ENCODE results near the gene CUX1. TPM values are rescaled to one million over a fixed set of nuclear protein-coding genes. Genes with fewer than 3 reads are reported as not detected.

Gene CUX1
- total RNA-seq, 1 experiment from 2014 or later = 54.8 TPM

GRCh38 chr7:101950450-101951119 is 133.2 kb downstream of the CUX1 start:
- peaks cover 11% of the 10 kb centered on the region for H3K36me3 Mint-ChIP-seq (ENCODE audit: insufficient read depth, unreplicated experiment)
- H3K4me1 Mint-ChIP-seq (ENCODE audit: low read depth, unreplicated experiment) = peaks cover 18% of the 10 kb centered on the region
- TF ChIP-seq CTCF (IDR thresholded peaks at IDR 0.05; ENCODE audit: unreplicated experiment) = peak; percentile 16
- CTCF ChIA-PET = no interaction called here
- H3K27ac Mint-ChIP-seq (ENCODE audit: unreplicated experiment) = no peak overlapping the region
- no peak for DNase-seq
- H3K27me3 Mint-ChIP-seq (ENCODE audit: unreplicated experiment) = no peaks in the 10 kb centered on the region
- no peak overlapping the region for H3K4me3 Mint-ChIP-seq (ENCODE audit: low read depth, unreplicated experiment)
- intact Hi-C loops (cut with micrococcal nuclease; ENCODE audit: unreplicated experiment) = loop anchor here (10.0 kb wide), 1 partner anchor 76 kb away; no protein-coding TSS in a partner anchor
- no peaks in the 10 kb centered on the region for H3K9me3 Mint-ChIP-seq (ENCODE audit: low read depth, unreplicated experiment)
- BruUV-seq (replicated peaks) = no TSS peak

- Mint-ChIP-seq H3K36me3 (ENCODE audit: insufficient read depth, unreplicated experiment) (peaks cover 10% of the 10 kb centered on the region), H3K4me1 (ENCODE audit: low read depth, unreplicated experiment) (peaks cover 18% of the 10 kb centered on the region), H3K27me3 (ENCODE audit: unreplicated experiment) (no peaks in the 10 kb centered on the region)
These were observed 134.3 kb downstream of the CUX1 start for GRCh38 chr7:101951757-101952156.

GRCh38 chr7:101952355-101953247 is 135.2 kb downstream of the CUX1 start:
- peak; percentile 41 for DNase-seq
- no peak for TF ChIP-seq CTCF (IDR thresholded peaks at IDR 0.05; ENCODE audit: unreplicated experiment)
- intact Hi-C loops (cut with micrococcal nuclease; ENCODE audit: unreplicated experiment) = loop anchor here (10.0 kb wide), 1 partner anchor 78 kb away; no protein-coding TSS in a partner anchor
- Mint-ChIP-seq H3K27me3 (ENCODE audit: unreplicated experiment) (no peaks in the 10 kb centered on the region), H3K27ac (ENCODE audit: unreplicated experiment) (peak overlapping the region; percentile 91), H3K36me3 (ENCODE audit: insufficient read depth, unreplicated experiment) (peaks cover 10% of the 10 kb centered on the region), H3K9me3 (ENCODE audit: low read depth, unreplicated experiment) (no peaks in the 10 kb centered on the region), H3K4me1 (ENCODE audit: low read depth, unreplicated experiment) (peaks cover 18% of the 10 kb centered on the region), H3K4me3 (ENCODE audit: low read depth, unreplicated experiment) (peak overlapping the region; percentile 32)
- CTCF ChIA-PET = no interaction called here
- no TSS peak for BruUV-seq (replicated peaks)

More at GRCh38 chr7:101951757-101952156, 134.3 kb downstream of the CUX1 start:
- no TSS peak for BruUV-seq (replicated peaks)
- TF ChIP-seq CTCF (IDR thresholded peaks at IDR 0.05; ENCODE audit: unreplicated experiment) = no peak
- intact Hi-C loops (cut with micrococcal nuclease; ENCODE audit: unreplicated experiment) = loop anchor here (10.0 kb wide), 1 partner anchor 77 kb away; no protein-coding TSS in a partner anchor
- CTCF ChIA-PET = no interaction called here
- H3K27ac Mint-ChIP-seq (ENCODE audit: unreplicated experiment) = no peak overlapping the region
- no peak for DNase-seq
- no peak overlapping the region for H3K4me3 Mint-ChIP-seq (ENCODE audit: low read depth, unreplicated experiment)
- H3K9me3 Mint-ChIP-seq (ENCODE audit: low read depth, unreplicated experiment) = no peaks in the 10 kb centered on the region

GRCh38 chr7:101953248-101953819 is 135.9 kb downstream of the CUX1 start:
- peaks cover 18% of the 10 kb centered on the region for H3K4me1 Mint-ChIP-seq (ENCODE audit: low read depth, unreplicated experiment)

More at GRCh38 chr7:101953248-101953819, 135.9 kb downstream of the CUX1 start:
- Mint-ChIP-seq H3K27ac (ENCODE audit: unreplicated experiment) (peak overlapping the region; percentile 91), H3K4me3 (ENCODE audit: low read depth, unreplicated experiment) (peak overlapping the region; percentile 32), H3K27me3 (ENCODE audit: unreplicated experiment) (no peaks in the 10 kb centered on the region), H3K9me3 (ENCODE audit: low read depth, unreplicated experiment) (no peaks in the 10 kb centered on the region), H3K36me3 (ENCODE audit: insufficient read depth, unreplicated experiment) (peaks cover 10% of the 10 kb centered on the region)
- no peak for TF ChIP-seq CTCF (IDR thresholded peaks at IDR 0.05; ENCODE audit: unreplicated experiment)
- CTCF ChIA-PET = no interaction called here
- DNase-seq = no peak
- TSS peak; percentile 83 for BruUV-seq (replicated peaks)
- intact Hi-C loops (cut with micrococcal nuclease; ENCODE audit: unreplicated experiment) = loop anchor here (10.0 kb wide), 1 partner anchor 79 kb away; no protein-coding TSS in a partner anchor
